Measurements from ENCODE around the gene MRPS7.

MRPS7 gene

GRCh38 chr17:75300280-75300679 is 38.6 kb downstream of the MRPS7 start:
- TF ChIP-seq CTCF (IDR thresholded peaks at IDR 0.05; ENCODE audit: insufficient read depth, low read depth, low read length, missing control alignments) = no peak
- no peak overlapping the region for H3K4me3 ChIP-seq (ENCODE audit: low read length)
- DNase-seq (ENCODE audit: low read depth) = no peak

DNA sequence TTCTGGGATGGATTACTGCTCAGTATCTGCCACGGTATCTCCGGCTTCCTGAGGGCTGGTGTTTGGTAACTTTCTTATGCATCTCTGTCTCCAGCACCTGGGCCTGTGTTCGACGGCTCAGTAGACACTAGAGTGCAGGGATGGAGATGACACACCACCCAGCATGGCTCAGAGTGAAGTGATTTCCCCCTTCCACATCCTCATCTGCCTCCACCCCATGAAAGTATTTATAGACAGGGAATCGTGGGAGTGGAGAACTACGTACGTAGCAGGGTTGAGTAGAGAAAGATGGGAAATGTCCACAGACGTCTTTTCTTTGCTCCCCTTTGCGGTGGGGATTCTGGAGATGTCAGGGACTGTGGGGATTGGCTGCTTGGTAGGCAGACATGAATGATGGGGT is 39.4 kb downstream of the MRPS7 start:
- no peak overlapping the region for H3K4me3 ChIP-seq (ENCODE audit: low read length)
- no peak for TF ChIP-seq CTCF (IDR thresholded peaks at IDR 0.05; ENCODE audit: insufficient read depth, low read depth, low read length, missing control alignments)
- DNase-seq (ENCODE audit: low read depth) = no peak

DNA sequence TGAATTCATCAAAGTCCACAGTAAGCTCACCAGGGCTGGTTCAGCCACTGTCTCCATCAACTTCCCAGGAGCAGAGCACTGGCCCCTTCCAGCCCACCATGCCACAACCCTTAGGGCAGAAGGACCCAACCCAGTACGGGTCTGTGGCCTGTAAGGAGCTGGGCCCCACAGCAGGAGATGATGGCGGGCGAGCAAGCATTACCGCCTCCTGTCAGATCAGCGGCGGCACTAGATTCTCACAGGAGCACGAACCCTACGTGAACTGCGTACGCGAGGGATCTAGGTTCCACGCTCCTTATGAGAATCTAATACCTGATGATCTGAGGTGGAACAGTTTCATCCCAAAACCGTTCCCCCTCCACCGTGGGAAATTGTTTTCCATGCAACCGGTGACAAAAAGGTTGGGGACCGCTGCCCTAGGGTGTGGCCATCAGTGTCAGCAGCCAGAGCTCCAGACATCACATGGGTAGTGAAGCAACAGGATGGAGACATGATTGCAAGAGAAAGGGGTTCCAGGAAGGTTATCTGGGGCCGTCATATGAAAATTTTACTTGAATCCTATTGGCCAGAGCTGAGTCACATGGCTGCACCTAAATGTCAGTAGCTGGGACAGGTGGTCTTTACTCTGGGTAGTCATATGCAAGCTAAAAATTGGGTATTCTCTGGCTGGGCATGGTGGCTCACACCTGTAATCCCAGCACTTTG is 40.0 kb downstream of the MRPS7 start:
- H3K4me3 ChIP-seq (ENCODE audit: low read length) = no peak overlapping the region
- no peak for TF ChIP-seq CTCF (IDR thresholded peaks at IDR 0.05; ENCODE audit: insufficient read depth, low read depth, low read length, missing control alignments)
- no peak for DNase-seq (ENCODE audit: low read depth)

DNA sequence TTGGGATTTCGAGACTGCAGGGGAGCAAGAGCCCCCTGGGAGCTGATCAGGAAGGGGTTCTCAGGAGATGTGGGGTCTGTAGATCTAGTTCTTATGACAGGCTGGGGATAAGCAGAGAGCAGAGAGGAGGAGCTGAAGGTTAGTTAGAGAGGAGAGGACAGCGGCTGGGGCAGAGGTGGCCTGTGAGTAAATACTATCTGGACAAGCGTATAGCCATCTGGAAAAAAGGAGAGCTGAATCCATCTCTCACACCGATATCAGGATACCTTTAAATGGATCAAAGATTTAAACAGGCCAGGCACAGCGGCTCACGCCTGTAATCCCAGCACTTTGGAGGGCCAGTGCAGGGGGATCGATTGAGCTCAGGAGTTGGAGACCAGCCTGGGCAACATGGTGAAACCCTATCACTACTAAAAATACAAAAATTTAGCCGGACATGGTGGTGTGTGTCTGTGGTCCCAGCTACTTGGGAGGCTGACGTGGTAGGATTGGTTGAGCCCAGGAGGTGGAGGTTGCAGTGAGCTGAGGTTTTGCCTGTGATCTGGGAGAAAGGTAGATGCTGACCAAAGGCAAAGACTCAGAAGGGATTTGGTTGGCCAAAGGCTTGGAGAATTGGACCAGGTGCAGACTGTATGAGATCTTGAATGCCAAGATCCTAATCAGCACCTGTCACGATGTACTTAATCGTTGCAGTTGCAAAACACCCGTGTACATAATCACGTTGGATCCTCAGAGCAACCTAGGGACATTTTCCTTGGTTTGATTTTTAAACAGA is 46.5 kb downstream of the MRPS7 start:
- H3K4me3 ChIP-seq (ENCODE audit: low read length) = no peak overlapping the region
- DNase-seq (ENCODE audit: low read depth) = no peak
- TF ChIP-seq CTCF (IDR thresholded peaks at IDR 0.05; ENCODE audit: insufficient read depth, low read depth, low read length, missing control alignments) = no peak

DNA sequence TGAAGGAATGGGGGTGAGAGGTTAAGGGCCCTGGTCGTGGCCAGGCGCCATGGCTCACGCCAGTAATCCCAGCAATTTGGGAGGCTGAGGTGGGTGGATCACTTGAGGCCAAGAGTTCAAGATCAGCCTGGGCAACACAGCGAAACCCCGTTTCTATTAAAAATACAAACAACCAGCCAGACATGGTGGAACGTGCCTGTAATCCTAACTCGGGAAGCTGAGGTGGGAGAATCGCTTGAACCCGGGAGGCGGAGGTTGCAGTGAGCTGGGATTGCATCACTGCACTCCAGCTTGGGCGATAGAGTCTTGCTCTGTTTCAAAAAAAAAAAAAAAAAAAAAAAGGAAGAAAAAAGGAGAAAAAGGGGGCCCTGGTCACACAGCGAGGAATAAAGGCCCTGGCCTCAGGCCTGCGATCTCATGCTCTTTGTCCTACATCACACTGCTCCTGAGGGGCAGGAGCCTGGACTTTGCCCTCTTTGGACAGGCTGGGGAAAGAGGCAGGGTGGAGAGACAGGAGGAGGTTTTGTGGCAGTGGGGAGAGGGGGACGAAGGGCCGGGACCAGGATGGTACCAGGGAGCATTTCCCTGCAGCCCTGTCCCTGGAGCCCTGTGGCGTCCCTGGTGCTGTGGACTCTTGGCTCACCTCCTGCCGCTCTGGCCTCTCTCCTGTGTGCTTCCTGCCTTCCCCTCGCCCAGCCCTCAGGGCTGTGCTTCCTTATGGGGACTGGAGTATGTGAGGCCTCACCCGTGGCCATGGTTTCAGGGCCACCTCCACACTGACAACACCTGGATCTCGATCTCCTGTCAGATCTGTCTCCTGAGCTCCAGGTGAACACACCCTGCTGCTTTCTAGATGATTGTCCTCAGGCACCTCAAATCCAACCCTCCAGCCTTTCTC is 47.3 kb downstream of the MRPS7 start:
- no peak for DNase-seq (ENCODE audit: low read depth)
- no peak overlapping the region for H3K4me3 ChIP-seq (ENCODE audit: low read length)
- TF ChIP-seq CTCF (IDR thresholded peaks at IDR 0.05; ENCODE audit: insufficient read depth, low read depth, low read length, missing control alignments) = no peak

GRCh38 chr17:75313941-75314551 is 52.4 kb downstream of the MRPS7 start:
- DNase-seq (ENCODE audit: low read depth) = peak; percentile 32
- no peak overlapping the region for H3K4me3 ChIP-seq (ENCODE audit: low read length)
- no peak for TF ChIP-seq CTCF (IDR thresholded peaks at IDR 0.05; ENCODE audit: insufficient read depth, low read depth, low read length, missing control alignments)
